ENCODE results near the gene HOXC4. TPM values are rescaled to one million over a fixed set of nuclear protein-coding genes. Genes with fewer than 3 reads are reported as not detected.
"Not testable (repeated sequence)": the region's sequence is repeated elsewhere in the genome, so short reads cannot be mapped to it uniquely, and the experiment has no call there.

Gene HOXC4
- total RNA-seq, 1 donor from 2014 or later = not detected

DNA sequence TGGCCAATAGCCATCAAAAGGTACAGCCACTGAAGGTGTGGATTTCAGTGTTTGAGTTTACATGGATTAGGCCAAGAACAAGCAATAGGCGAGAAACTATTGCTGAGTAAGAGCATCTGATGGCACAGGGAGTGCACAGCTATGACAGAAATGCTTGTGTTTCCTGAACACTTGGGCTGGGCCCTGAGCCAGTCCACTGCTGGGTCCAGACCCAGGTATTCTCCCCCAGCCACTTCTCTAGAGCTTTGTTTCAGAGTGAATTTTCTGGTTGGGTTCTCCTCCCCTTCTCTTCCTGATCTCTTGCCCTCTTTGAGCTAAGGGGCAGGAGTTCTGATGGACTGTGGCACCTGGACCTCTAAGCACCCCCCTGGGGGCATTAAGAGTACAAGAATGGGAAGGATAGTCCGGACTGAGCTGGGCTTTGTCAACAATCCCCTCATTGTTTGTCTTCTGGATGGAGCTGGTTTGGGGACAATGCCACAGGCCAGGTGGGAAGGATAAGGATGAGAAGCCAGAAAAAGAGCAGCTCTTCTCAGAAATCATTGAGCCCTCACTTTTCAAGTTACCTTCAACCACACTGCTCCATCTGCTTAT lies 12.4 kb upstream of the HOXC4 start:
- H3K9ac ChIP-seq (ENCODE audit: low read length) = no peak overlapping the region
- H3K4me1 Mint-ChIP-seq (ENCODE audit: low read depth, unreplicated experiment) = no peaks in the 10 kb centered on the region
- no peak overlapping the region for H3K4me3 ChIP-seq (ENCODE audit: insufficient read depth, low read depth, low read length)
- no peak for DNase-seq (ENCODE audit: low read depth)
- no peak overlapping the region for H3K27ac Mint-ChIP-seq (ENCODE audit: unreplicated experiment)
- peaks cover 15% of the 10 kb centered on the region for H3K9me3 Mint-ChIP-seq (ENCODE audit: unreplicated experiment)
- peaks cover 77% of the 10 kb centered on the region for H3K27me3 ChIP-seq (ENCODE audit: insufficient read depth, low read length)
- H3K36me3 ChIP-seq (ENCODE audit: insufficient read depth, low read length) = no peaks in the 10 kb centered on the region
- H3K27ac ChIP-seq (ENCODE audit: low read depth, low read length) = no peak overlapping the region
- H3K4me1 ChIP-seq (ENCODE audit: insufficient read depth, low read length) = no peaks in the 10 kb centered on the region
- H2AFZ ChIP-seq (ENCODE audit: low read depth, low read length) = no peak overlapping the region
- H3K4me2 ChIP-seq (ENCODE audit: low read length) = no peak overlapping the region
- H3K9me3 ChIP-seq (ENCODE audit: insufficient read depth, low read depth, low read length) = peaks cover 3% of the 10 kb centered on the region
- H4K20me1 ChIP-seq (ENCODE audit: insufficient read depth, low read length) = no peaks in the 10 kb centered on the region
- FAIRE-seq = no peak
- TF ChIP-seq, protein P1, sequence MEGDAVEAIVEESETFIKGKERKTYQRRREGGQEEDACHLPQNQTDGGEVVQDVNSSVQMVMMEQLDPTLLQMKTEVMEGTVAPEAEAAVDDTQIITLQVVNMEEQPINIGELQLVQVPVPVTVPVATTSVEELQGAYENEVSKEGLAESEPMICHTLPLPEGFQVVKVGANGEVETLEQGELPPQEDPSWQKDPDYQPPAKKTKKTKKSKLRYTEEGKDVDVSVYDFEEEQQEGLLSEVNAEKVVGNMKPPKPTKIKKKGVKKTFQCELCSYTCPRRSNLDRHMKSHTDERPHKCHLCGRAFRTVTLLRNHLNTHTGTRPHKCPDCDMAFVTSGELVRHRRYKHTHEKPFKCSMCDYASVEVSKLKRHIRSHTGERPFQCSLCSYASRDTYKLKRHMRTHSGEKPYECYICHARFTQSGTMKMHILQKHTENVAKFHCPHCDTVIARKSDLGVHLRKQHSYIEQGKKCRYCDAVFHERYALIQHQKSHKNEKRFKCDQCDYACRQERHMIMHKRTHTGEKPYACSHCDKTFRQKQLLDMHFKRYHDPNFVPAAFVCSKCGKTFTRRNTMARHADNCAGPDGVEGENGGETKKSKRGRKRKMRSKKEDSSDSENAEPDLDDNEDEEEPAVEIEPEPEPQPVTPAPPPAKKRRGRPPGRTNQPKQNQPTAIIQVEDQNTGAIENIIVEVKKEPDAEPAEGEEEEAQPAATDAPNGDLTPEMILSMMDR (IDR thresholded peaks at IDR 0.05; ENCODE audit: insufficient read depth, low read depth, low read length) = no peak
- TF ChIP-seq EZH2 (IDR thresholded peaks at IDR 0.05; ENCODE audit: insufficient read depth, low read length) = no peak
- H3K4me3 Mint-ChIP-seq (ENCODE audit: unreplicated experiment) = no peak overlapping the region
- H3K27me3 Mint-ChIP-seq (ENCODE audit: low read depth, unreplicated experiment) = peaks cover 99% of the 10 kb centered on the region
- no peaks in the 10 kb centered on the region for H3K79me2 ChIP-seq (ENCODE audit: insufficient read depth, low read length)
- H3K36me3 Mint-ChIP-seq (ENCODE audit: low read depth, unreplicated experiment) = peaks cover 2% of the 10 kb centered on the region

DNA sequence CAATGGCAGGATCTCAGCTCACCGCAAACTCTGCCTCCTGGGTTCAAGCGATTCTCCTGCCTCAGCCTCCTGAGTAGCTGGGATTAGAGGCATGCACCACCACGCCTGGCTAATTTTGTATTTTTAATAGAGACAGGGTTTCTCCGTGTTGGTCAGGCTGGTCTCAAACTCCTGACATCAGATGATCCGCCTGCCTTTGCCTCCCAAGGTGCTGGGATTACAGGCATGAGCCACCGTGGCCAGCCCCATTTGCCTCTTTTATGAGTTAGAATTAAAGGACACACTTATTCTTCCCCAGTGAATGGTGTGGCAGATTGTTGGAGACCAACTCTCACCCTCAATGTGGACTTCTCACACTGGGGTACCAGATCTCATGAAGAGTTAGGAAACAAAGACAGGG lies 11.6 kb upstream of the HOXC4 start:
- peaks cover 15% of the 10 kb centered on the region for H3K9me3 Mint-ChIP-seq (ENCODE audit: unreplicated experiment)
- H4K20me1 ChIP-seq (ENCODE audit: insufficient read depth, low read length); H3K27ac Mint-ChIP-seq (ENCODE audit: unreplicated experiment); FAIRE-seq; H3K4me2 ChIP-seq (ENCODE audit: low read length); H3K36me3 Mint-ChIP-seq (ENCODE audit: low read depth, unreplicated experiment); H3K9ac ChIP-seq (ENCODE audit: low read length); H3K4me1 Mint-ChIP-seq (ENCODE audit: low read depth, unreplicated experiment); H3K4me1 ChIP-seq (ENCODE audit: insufficient read depth, low read length); H3K4me3 Mint-ChIP-seq (ENCODE audit: unreplicated experiment); H2AFZ ChIP-seq (ENCODE audit: low read depth, low read length); H3K27ac ChIP-seq (ENCODE audit: low read depth, low read length); H3K36me3 ChIP-seq (ENCODE audit: insufficient read depth, low read length); H3K9me3 ChIP-seq (ENCODE audit: insufficient read depth, low read depth, low read length); H3K79me2 ChIP-seq (ENCODE audit: insufficient read depth, low read length); DNase-seq (ENCODE audit: low read depth); H3K4me3 ChIP-seq (ENCODE audit: insufficient read depth, low read depth, low read length): not testable (repeated sequence)
- peaks cover 99% of the 10 kb centered on the region for H3K27me3 Mint-ChIP-seq (ENCODE audit: low read depth, unreplicated experiment)
- peaks cover 84% of the 10 kb centered on the region for H3K27me3 ChIP-seq (ENCODE audit: insufficient read depth, low read length)

DNA sequence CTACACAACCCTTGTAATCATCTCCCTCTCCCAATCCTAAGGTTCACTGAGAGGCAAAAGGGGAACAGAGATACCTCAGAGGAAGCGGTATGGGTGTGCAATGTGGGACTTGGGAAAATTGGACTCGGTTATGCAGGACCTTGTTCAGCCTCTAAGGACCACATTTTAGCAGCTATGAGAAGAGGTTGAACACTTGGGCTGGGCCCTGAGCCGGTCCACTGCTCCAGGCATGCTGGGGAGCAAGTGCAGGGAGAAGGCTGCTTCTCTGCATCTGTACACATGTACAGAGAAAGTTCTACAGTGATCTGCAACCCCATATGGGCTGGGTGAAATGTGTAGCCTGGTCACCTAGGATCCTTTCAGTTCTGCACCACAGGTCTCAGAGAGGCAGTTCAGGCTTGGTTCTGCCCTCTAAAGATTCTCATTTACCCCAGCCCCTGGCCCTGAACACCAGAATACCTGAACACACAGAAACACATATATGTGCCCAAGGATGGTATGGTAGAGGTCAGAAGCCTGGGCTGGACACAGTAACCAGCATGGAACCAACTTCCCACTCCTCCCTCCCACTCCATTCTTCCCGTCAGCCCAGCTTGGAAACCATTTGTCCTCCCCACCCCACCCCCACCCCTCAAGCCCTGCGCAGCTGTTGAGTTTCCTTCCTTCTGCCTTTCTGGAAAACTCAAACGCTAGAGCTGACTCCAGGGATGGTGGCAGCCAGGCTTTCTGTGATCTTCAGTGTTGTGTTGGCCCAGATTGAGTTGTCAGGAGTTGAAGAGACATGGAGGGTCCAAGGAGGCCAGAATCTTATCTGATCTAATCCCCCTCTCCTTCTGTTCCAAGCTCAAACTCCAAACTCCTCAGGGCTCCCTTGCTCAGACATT lies 10.4 kb upstream of the HOXC4 start:
- no peaks in the 10 kb centered on the region for H4K20me1 ChIP-seq (ENCODE audit: insufficient read depth, low read length)
- Mint-ChIP-seq H3K27me3 (ENCODE audit: low read depth, unreplicated experiment) (peaks cover 97% of the 10 kb centered on the region), H3K4me1 (ENCODE audit: low read depth, unreplicated experiment) (no peaks in the 10 kb centered on the region), H3K27ac (ENCODE audit: unreplicated experiment) (no peak overlapping the region), H3K4me3 (ENCODE audit: unreplicated experiment) (no peak overlapping the region), H3K9me3 (ENCODE audit: unreplicated experiment) (peaks cover 14% of the 10 kb centered on the region), H3K36me3 (ENCODE audit: low read depth, unreplicated experiment) (peaks cover 2% of the 10 kb centered on the region)
- no peak overlapping the region for H3K4me2 ChIP-seq (ENCODE audit: low read length)
- H3K27ac ChIP-seq (ENCODE audit: low read depth, low read length) = no peak overlapping the region
- peaks cover 3% of the 10 kb centered on the region for H3K9me3 ChIP-seq (ENCODE audit: insufficient read depth, low read depth, low read length)
- H3K4me3 ChIP-seq (ENCODE audit: insufficient read depth, low read depth, low read length) = no peak overlapping the region
- H3K27me3 ChIP-seq (ENCODE audit: insufficient read depth, low read length) = peaks cover 93% of the 10 kb centered on the region
- no peaks in the 10 kb centered on the region for H3K4me1 ChIP-seq (ENCODE audit: insufficient read depth, low read length)
- H3K9ac ChIP-seq (ENCODE audit: low read length) = no peak overlapping the region
- no peaks in the 10 kb centered on the region for H3K79me2 ChIP-seq (ENCODE audit: insufficient read depth, low read length)
- no peak overlapping the region for H2AFZ ChIP-seq (ENCODE audit: low read depth, low read length)
- DNase-seq (ENCODE audit: low read depth) (no peak), FAIRE-seq (no peak)
- H3K36me3 ChIP-seq (ENCODE audit: insufficient read depth, low read length) = no peaks in the 10 kb centered on the region
- TF ChIP-seq, protein P1 (IDR thresholded peaks at IDR 0.05; ENCODE audit: insufficient read depth, low read depth, low read length) = no peak
- no peak for TF ChIP-seq EZH2 (IDR thresholded peaks at IDR 0.05; ENCODE audit: insufficient read depth, low read length)
